H1 (cell line): ENCODE measurements around the gene PSMD12.

Source experiments
- ATF2 ChIP-seq: IDR thresholded peaks from 2 replicates; pipeline ENCODE4 v1.6.1; 2012; ENCODE audit warnings: low read length, inconsistent platforms
- CTCF ChIP-seq, 3 experiments: IDR thresholded peaks; 1 replicate in 2 of 3; 2 replicates in 1 of 3; pipeline versions ENCODE4 v1.5.1 to v1.6.1; 2011; ENCODE audit warnings: low read length in 3 of 3, mild to moderate bottlenecking in 3 of 3, inconsistent platforms in 2 of 3, low read depth in 1 of 3, moderate library complexity in 1 of 3; ENCODE audit not compliant: insufficient read depth in 1 of 3; ENCODE audit errors: control extremely low read depth in 1 of 3
- EZH2 ChIP-seq: fragments of 200-600 bp; sonication (generic); IDR thresholded peaks from 2 replicates; pipeline ENCODE4 v1.7.1; 2012; ENCODE audit warnings: low read depth, mild to moderate bottlenecking, moderate library complexity, low read length, inconsistent platforms; ENCODE audit not compliant: severe bottlenecking
- POLR2A ChIP-seq, 2 experiments: IDR thresholded peaks; 1 replicate in 1 of 2; 2 replicates in 1 of 2; pipeline ENCODE4 v1.6.1; 2011; ENCODE audit warnings: low read depth in 2 of 2, low read length in 2 of 2, mild to moderate bottlenecking in 2 of 2; ENCODE audit errors: control extremely low read depth in 1 of 2
- RAD21 ChIP-seq, 2 experiments: IDR thresholded peaks in 1 of 2; conservative IDR thresholded peaks in 1 of 2; 2 replicates each; pipeline ENCODE4 v1.6.1; 2011; ENCODE audit warnings: low read depth in 2 of 2, low read length in 2 of 2, improper control_type of control experiment in 1 of 2, inconsistent platforms in 1 of 2, mild to moderate bottlenecking in 1 of 2, moderate library complexity in 1 of 2
- RBBP5 ChIP-seq: IDR thresholded peaks from 2 replicates; pipeline ENCODE4 v1.7.1; 2012; ENCODE audit warnings: low read depth, mild to moderate bottlenecking, inconsistent platforms, low read length, moderate library complexity, borderline replicate concordance
- SP4 ChIP-seq: IDR thresholded peaks from 2 replicates; pipeline ENCODE4 v1.6.1; 2012; ENCODE audit warnings: low read length, inconsistent platforms
- ZNF274 ChIP-seq: IDR thresholded peaks from 2 replicates; pipeline ENCODE4 v1.7.0; 2012; ENCODE audit warnings: low read length, borderline replicate concordance; ENCODE audit errors: extremely low read depth

GRCh38 chr17:67393809-67394397, 27.5 kb upstream of the PSMD12 start:
- no peak for TF ChIP-seq CTCF (IDR thresholded peaks at IDR 0.05; ENCODE audit: control extremely low read depth in 1 of 3, insufficient read depth in 1 of 3, low read depth in 1 of 3, low read length in 3 of 3)
- TF ChIP-seq ATF2, result no peak
- TF ChIP-seq SP4, result no peak
- no peak for TF ChIP-seq RAD21 (IDR thresholded peaks at IDR 0.05 in 1 of 2, conservative IDR thresholded peaks at IDR 0.05 in 1 of 2; ENCODE audit: low read depth in 2 of 2, low read length in 2 of 2)
- TF ChIP-seq RBBP5, result no peak
- TF ChIP-seq ZNF274, result no peak
- no peak for TF ChIP-seq POLR2A (IDR thresholded peaks at IDR 0.05; ENCODE audit: control extremely low read depth in 1 of 2, low read depth in 2 of 2, low read length in 2 of 2)
- TF ChIP-seq EZH2, result no peak
